ENCODE results near the gene TCF15.

TCF15 gene

GRCh38 chr20:576156-576555 lies 34.0 kb downstream of the TCF15 start:
- no peak for DNase-seq

GRCh38 chr20:575230-575629 lies 34.9 kb downstream of the TCF15 start:
- no peak for DNase-seq

- DNase-seq: no peak
Observed at GRCh38 chr20:574297-574942, 35.7 kb downstream of the TCF15 start.

GRCh38 chr20:573414-574296 lies 36.5 kb downstream of the TCF15 start:
- no peak for DNase-seq

GRCh38 chr20:572727-573126 lies 37.4 kb downstream of the TCF15 start:
- no peak for DNase-seq

- DNase-seq: no peak
Observed at GRCh38 chr20:571754-572441, 38.2 kb downstream of the TCF15 start.

GRCh38 chr20:568673-569415 lies 41.3 kb downstream of the TCF15 start:
- DNase-seq: no peak

GRCh38 chr20:568097-568652 lies 41.9 kb downstream of the TCF15 start:
- DNase-seq: no peak

- DNase-seq: no peak
Observed at GRCh38 chr20:564192-564591, 45.9 kb downstream of the TCF15 start.

GRCh38 chr20:563187-563586 lies 46.9 kb downstream of the TCF15 start:
- DNase-seq: no peak

GRCh38 chr20:562232-562897 lies 47.7 kb downstream of the TCF15 start:
- DNase-seq: no peak

GRCh38 chr20:561437-562231 lies 48.5 kb downstream of the TCF15 start:
- DNase-seq: peak; percentile 55 to 68

- DNase-seq: no peak
Observed at GRCh38 chr20:560680-561079, 49.4 kb downstream of the TCF15 start.

GRCh38 chr20:558117-558516 lies 52.0 kb downstream of the TCF15 start:
- no peak for DNase-seq

GRCh38 chr20:556984-557383 lies 53.1 kb downstream of the TCF15 start:
- no peak for DNase-seq

- DNase-seq: no peak
Observed at GRCh38 chr20:555976-556385, 54.1 kb downstream of the TCF15 start.
